HepG2 (cell line): Measurements from ENCODE around the gene PNN. TPM values are rescaled to one million over a fixed set of nuclear protein-coding genes. Genes with fewer than 3 reads are reported as not detected.
A peak's percentile ranks its signal among the peaks of the same experiment; 100 is the strongest.

Source experiments
- ATRX ChIP-seq: sonication (generic); formaldehyde crosslinking; IDR thresholded peaks from 2 replicates; pipeline ENCODE4 v1.4.0; 2020; ENCODE audit warnings: missing genetic modification reagents, borderline replicate concordance
- CREB1 ChIP-seq, 2 experiments: fragments of 450-650 bp in 1 of 2; IDR thresholded peaks; 2 replicates each; pipeline ENCODE4 v1.6.1; 2016 to 2017; ENCODE audit warnings: control low read depth in 1 of 2, mild to moderate bottlenecking in 1 of 2, missing compliant biosample characterization in 1 of 2, missing genetic modification characterization in 1 of 2
- EHMT2 ChIP-seq: fragments of 200-600 bp; sonication (generic); IDR thresholded peaks from 2 replicates; pipeline ENCODE4 v1.7.0; 2017; ENCODE audit warnings: antibody characterized with exemption, low read depth, low read length, borderline replicate concordance
- FOXA1 ChIP-seq, 2 experiments: fragments of 450-650 bp in 1 of 2; sonication (generic) in 1 of 2; formaldehyde crosslinking in 1 of 2; IDR thresholded peaks; 2 replicates each; pipeline versions ENCODE4 v1.4.0 to v1.6.1; 2016 to 2020; ENCODE audit warnings: missing genetic modification reagents in 1 of 2
- GTF2F1 ChIP-seq: fragments of 150-350 bp; IDR thresholded peaks from 2 replicates; pipeline ENCODE4 v1.6.1; 2014; ENCODE audit warnings: low read length
- HDAC1 ChIP-seq: sonication (generic); formaldehyde crosslinking; IDR thresholded peaks from 2 replicates; pipeline ENCODE4 v1.5.1; 2020; ENCODE audit warnings: mild to moderate bottlenecking, missing genetic modification reagents
- HES4 ChIP-seq: sonication (generic); formaldehyde crosslinking; IDR thresholded peaks from 2 replicates; pipeline ENCODE4 v1.9.0; 2021; ENCODE audit warnings: mild to moderate bottlenecking, missing genetic modification reagents, borderline replicate concordance
- HNF1B ChIP-seq: sonication (generic); formaldehyde crosslinking; IDR thresholded peaks from 2 replicates; pipeline ENCODE4 v1.5.1; 2020; ENCODE audit warnings: mild to moderate bottlenecking, moderate library complexity, missing genetic modification reagents
- KAT2B ChIP-seq: fragments of 150-350 bp; IDR thresholded peaks from 2 replicates; pipeline ENCODE4 v1.6.1; 2014; ENCODE audit warnings: low read depth, low read length, borderline replicate concordance
- KDM1A ChIP-seq: IDR thresholded peaks from 2 replicates; pipeline ENCODE4 v1.6.1; 2016; ENCODE audit warnings: missing compliant biosample characterization
- LCORL ChIP-seq, 2 experiments: fragments of 450-650 bp in 1 of 2; sonication (generic) in 1 of 2; formaldehyde crosslinking in 1 of 2; IDR thresholded peaks; 2 replicates each; pipeline versions ENCODE4 v1.5.0 to v1.6.1; 2017 to 2020; ENCODE audit warnings: antibody characterized with exemption in 1 of 2, missing genetic modification reagents in 1 of 2
- MIXL1 ChIP-seq: IDR thresholded peaks from 2 replicates; pipeline ENCODE4 v1.6.1; 2016
- MLX ChIP-seq: IDR thresholded peaks from 2 replicates; pipeline ENCODE4 v1.6.1; 2016
- PRDM10 ChIP-seq: sonication (generic); formaldehyde crosslinking; IDR thresholded peaks from 2 replicates; pipeline ENCODE4 v1.4.0; 2020; ENCODE audit warnings: low read depth, missing genetic modification reagents
- RCOR2 ChIP-seq: IDR thresholded peaks from 2 replicates; pipeline ENCODE4 v1.6.1; 2016; ENCODE audit warnings: missing biosample characterization, missing genetic modification reagents
- RFXAP ChIP-seq: sonication (generic); formaldehyde crosslinking; IDR thresholded peaks from 2 replicates; pipeline ENCODE4 v1.4.0; 2020; ENCODE audit warnings: missing genetic modification reagents, borderline replicate concordance
- TBX2 ChIP-seq: sonication (generic); formaldehyde crosslinking; IDR thresholded peaks from 2 replicates; pipeline ENCODE4 v1.5.0; 2020; ENCODE audit warnings: missing genetic modification reagents, mild to moderate bottlenecking, borderline replicate concordance
- ZNF331 ChIP-seq: sonication (generic); formaldehyde crosslinking; IDR thresholded peaks from 2 replicates; pipeline ENCODE4 v1.4.0; 2020; ENCODE audit warnings: missing genetic modification reagents
- polyA plus RNA-seq, 8 experiments: library from polyadenylated mRNA; depleted of rRNA in 3 of 8; stranded (reverse) in 7 of 8; unstranded in 1 of 8; fragments of >200 nt; fragmentation: Illumina TruSeq in 4 of 8; extraction: Trizol in 4 of 8; gene quantifications; 2 replicates each; pipeline versions ENCODE4 v1.2.1 to v1.2.3, GENCODE V29; 2011 to 2016; ENCODE audit warnings: low read depth in 4 of 8, missing spikeins in 1 of 8, mixed read lengths in 1 of 8; ENCODE audit not compliant: insufficient read depth in 1 of 8
- total RNA-seq, 5 experiments: library from RNA; depleted of rRNA; stranded (reverse); fragments of >200 nt; fragmentation: Illumina TruSeq; extraction: Trizol; gene quantifications; 2 replicates each; pipeline ENCODE4 v1.2.3, GENCODE V29; 2016; ENCODE audit warnings: low read depth in 1 of 5

Gene PNN
- total and polyA plus RNA-seq, 2 of the 13 experiments (the other 11 are each of a cell fraction or from before 2014, with no cell fraction given), result 58.0 to 214 TPM

GRCh38 chr14:39145266-39145966, 29.6 kb upstream of the PNN start (continued):
- TF ChIP-seq FOXA1 (IDR thresholded peaks at IDR 0.05), result no peak
- TF ChIP-seq FOXA1 (CRISPR knock-in tag; IDR thresholded peaks at IDR 0.05), result peak; percentile 83
- 0 out of 2 replicates have a peak, but pooled peaks have one; percentile 48 for TF ChIP-seq EHMT2
- peak; percentile 90 for TF ChIP-seq ZNF331 (CRISPR knock-in tag)
- TF ChIP-seq TBX2, result peak; percentile 66
- peak; percentile 99 for TF ChIP-seq LCORL (IDR thresholded peaks at IDR 0.05)
- TF ChIP-seq LCORL (CRISPR knock-in tag; IDR thresholded peaks at IDR 0.05), result peak; percentile 72; the same call in 1 of the 2 replicates
- TF ChIP-seq PRDM10 (CRISPR knock-in tag), result peak; percentile 27; the same call in 1 of the 2 replicates
- no peak for TF ChIP-seq HES4 (CRISPR knock-in tag)
- TF ChIP-seq ATRX (CRISPR knock-in tag), result no peak
- TF ChIP-seq KAT2B, result peak; percentile 24; the same call in 1 of the 2 replicates
- TF ChIP-seq RCOR2, result 0 out of 2 replicates have a peak, but pooled peaks have one; percentile 44
- TF ChIP-seq MLX, result 0 out of 2 replicates have a peak, but pooled peaks have one; percentile 15
- TF ChIP-seq HNF1B, result peak; percentile 76; the same call in 1 of the 2 replicates
- TF ChIP-seq RFXAP, result peak; percentile 54; the same call in 1 of the 2 replicates
- TF ChIP-seq MIXL1, result peak; percentile 63; the same call in 1 of the 2 replicates
- peak; percentile 82 for TF ChIP-seq CREB1 (IDR thresholded peaks at IDR 0.05)
- no peak for TF ChIP-seq CREB1 (CRISPR knock-in tag; IDR thresholded peaks at IDR 0.05)
- TF ChIP-seq KDM1A, result 0 out of 2 replicates have a peak, but pooled peaks have one; percentile 9
- peak; percentile 88; the same call in 1 of the 2 replicates for TF ChIP-seq GTF2F1
- TF ChIP-seq HDAC1 (CRISPR knock-in tag), result 0 out of 2 replicates have a peak, but pooled peaks have one; percentile 47
